Measurements from ENCODE around the gene ACOX3.

GRCh38 chr4:8417071-8417614 lies 23.4 kb downstream of the ACOX3 start:
- TF ChIP-seq, protein P1, sequence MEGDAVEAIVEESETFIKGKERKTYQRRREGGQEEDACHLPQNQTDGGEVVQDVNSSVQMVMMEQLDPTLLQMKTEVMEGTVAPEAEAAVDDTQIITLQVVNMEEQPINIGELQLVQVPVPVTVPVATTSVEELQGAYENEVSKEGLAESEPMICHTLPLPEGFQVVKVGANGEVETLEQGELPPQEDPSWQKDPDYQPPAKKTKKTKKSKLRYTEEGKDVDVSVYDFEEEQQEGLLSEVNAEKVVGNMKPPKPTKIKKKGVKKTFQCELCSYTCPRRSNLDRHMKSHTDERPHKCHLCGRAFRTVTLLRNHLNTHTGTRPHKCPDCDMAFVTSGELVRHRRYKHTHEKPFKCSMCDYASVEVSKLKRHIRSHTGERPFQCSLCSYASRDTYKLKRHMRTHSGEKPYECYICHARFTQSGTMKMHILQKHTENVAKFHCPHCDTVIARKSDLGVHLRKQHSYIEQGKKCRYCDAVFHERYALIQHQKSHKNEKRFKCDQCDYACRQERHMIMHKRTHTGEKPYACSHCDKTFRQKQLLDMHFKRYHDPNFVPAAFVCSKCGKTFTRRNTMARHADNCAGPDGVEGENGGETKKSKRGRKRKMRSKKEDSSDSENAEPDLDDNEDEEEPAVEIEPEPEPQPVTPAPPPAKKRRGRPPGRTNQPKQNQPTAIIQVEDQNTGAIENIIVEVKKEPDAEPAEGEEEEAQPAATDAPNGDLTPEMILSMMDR (IDR thresholded peaks at IDR 0.05 in 4 of 5, conservative IDR thresholded peaks at IDR 0.05 in 1 of 5) = no peak
- no peak for TF ChIP-seq POLR2A (IDR thresholded peaks at IDR 0.05)
